SK-N-SH (cell line): ENCODE results near the gene SEZ6. TPM values are rescaled to one million over a fixed set of nuclear protein-coding genes. Genes with fewer than 3 reads are reported as not detected.

Experiments used
- CTCF ChIA-PET: fragments of 300-600, 350-600 bp; formaldehyde crosslinking; extraction: SDS; loops from one replicate; lab custom pipeline; 2021; lab: Yijun Ruan, JAX
- POLR2A ChIA-PET: fragments of 350-600 bp; sonication (Branson Sonifier 250); formaldehyde crosslinking; extraction: SDS; loops from one replicate; lab custom pipeline; 2020; ENCODE audit warnings: antibody characterized with exemption, inconsistent platforms; lab: Yijun Ruan, JAX
- DNase-seq: peaks from one replicate; pipeline ENCODE4 v3.0.0; 2012
- H2AFZ ChIP-seq: fragments of 200-600 bp; sonication (generic); 2 replicates; pipeline ENCODE4 v1.8.1; 2016; ENCODE audit warnings: antibody characterized with exemption, mild to moderate bottlenecking, low read depth
- H3F3A ChIP-seq: fragments of 200-600 bp; sonication (generic); replicated peaks from 2 replicates; pipeline ENCODE3; 2016; ENCODE audit warnings: antibody characterized with exemption, mild to moderate bottlenecking; ENCODE audit not compliant: insufficient read depth
- H3K27ac ChIP-seq, 2 experiments: fragments of 200-500 bp in 1 of 2; fragments of 200-600 bp in 1 of 2; sonication (Bioruptor generic) in 1 of 2; sonication (generic), shearing (Covaris generic) in 1 of 2; 2 replicates each; pipeline versions ENCODE4 v1.5.1 to v1.6.1; 2014 to 2016; ENCODE audit warnings: low read depth in 2 of 2, inconsistent platforms in 1 of 2, low read length in 1 of 2, mild to moderate bottlenecking in 1 of 2, mixed read lengths in 1 of 2
- H3K27me3 ChIP-seq: fragments of 200-600 bp; sonication (generic), shearing (Covaris generic); 2 replicates; pipeline ENCODE4 v1.6.1; 2016; ENCODE audit warnings: mixed run types; ENCODE audit not compliant: insufficient read depth
- H3K36me3 ChIP-seq, 2 experiments: fragments of 200-500 bp in 1 of 2; fragments of 200-600 bp in 1 of 2; sonication (Bioruptor generic) in 1 of 2; sonication (generic) in 1 of 2; replicated peaks in 1 of 2; 2 replicates each; pipeline versions ENCODE3 to v1.5.1; 2014 to 2016; ENCODE audit warnings: low read length in 1 of 2, mild to moderate bottlenecking in 1 of 2; ENCODE audit not compliant: insufficient read depth in 2 of 2, control insufficient read depth in 1 of 2
- H3K4me1 ChIP-seq, 2 experiments: fragments of 200-500 bp in 1 of 2; fragments of 200-600 bp in 1 of 2; sonication (Bioruptor generic) in 1 of 2; sonication (generic), shearing (Covaris generic) in 1 of 2; 2 replicates each; pipeline versions ENCODE4 v1.5.1 to v1.6.1; 2014 to 2016; ENCODE audit warnings: low read depth in 1 of 2, low read length in 1 of 2, mixed run types in 1 of 2; ENCODE audit not compliant: insufficient read depth in 2 of 2, control insufficient read depth in 1 of 2
- H3K4me2 ChIP-seq: fragments of 200-600 bp; sonication (generic), shearing (Covaris generic); 2 replicates; pipeline ENCODE4 v1.6.1; 2017; ENCODE audit warnings: mixed run types
- H3K4me3 ChIP-seq, 2 experiments: fragments of 200-500 bp in 1 of 2; fragments of 200-600 bp in 1 of 2; sonication (Bioruptor generic) in 1 of 2; sonication (generic), shearing (Covaris generic) in 1 of 2; 2 replicates each; pipeline versions ENCODE4 v1.5.1 to v1.8.1; 2014 to 2016; ENCODE audit warnings: low read depth in 2 of 2, inconsistent platforms in 1 of 2, low read length in 1 of 2, mild to moderate bottlenecking in 1 of 2, mixed read lengths in 1 of 2, moderate library complexity in 1 of 2
- H3K79me2 ChIP-seq: fragments of 200-600 bp; sonication (generic); 2 replicates; pipeline ENCODE4 v1.8.1; 2017; ENCODE audit warnings: mild to moderate bottlenecking; ENCODE audit not compliant: insufficient read depth
- H3K9ac ChIP-seq: fragments of 200-600 bp; sonication (generic); 2 replicates; pipeline ENCODE4 v1.6.1; 2017; ENCODE audit warnings: mixed run types
- H3K9me2 ChIP-seq: fragments of 200-600 bp; sonication (generic); 2 replicates; pipeline ENCODE4 v1.6.1; 2017; ENCODE audit warnings: mixed run types
- H3K9me3 ChIP-seq: fragments of 200-600 bp; sonication (generic); 2 replicates; pipeline ENCODE4 v1.6.1; 2017; ENCODE audit warnings: mixed run types, mild to moderate bottlenecking, moderate library complexity
- H4K20me1 ChIP-seq: fragments of 200-600 bp; sonication (generic); 2 replicates; pipeline ENCODE4 v1.6.1; 2017; ENCODE audit warnings: mild to moderate bottlenecking, mixed run types; ENCODE audit not compliant: insufficient read depth
- CHD2 ChIP-seq: fragments of 150-350 bp; IDR thresholded peaks from 2 replicates; pipeline ENCODE4 v1.6.1; 2018; ENCODE audit warnings: low read length; ENCODE audit not compliant: partially characterized antibody
- FOSL2 ChIP-seq: IDR thresholded peaks from 2 replicates; pipeline ENCODE4 v1.4.0; 2012; ENCODE audit warnings: low read depth, mild to moderate bottlenecking, moderate library complexity, borderline replicate concordance
- FOXM1 ChIP-seq: IDR thresholded peaks from 2 replicates; pipeline ENCODE4 v1.4.0; 2012; ENCODE audit warnings: low read depth, mild to moderate bottlenecking
- JUND ChIP-seq: IDR thresholded peaks from 2 replicates; pipeline ENCODE4 v1.4.0; 2012
- MXI1 ChIP-seq: IDR thresholded peaks from 2 replicates; pipeline ENCODE4 v1.6.1; 2012; ENCODE audit warnings: mild to moderate bottlenecking, low read depth, low read length, improper control_type of control experiment
- RCOR1 ChIP-seq: fragments of 150-350 bp; IDR thresholded peaks from 2 replicates; pipeline ENCODE4 v1.6.1; 2017; ENCODE audit warnings: antibody characterized with exemption, low read length
- RFX5 ChIP-seq: IDR thresholded peaks from 2 replicates; pipeline ENCODE4 v1.6.1; 2012; ENCODE audit warnings: mild to moderate bottlenecking, improper control_type of control experiment, low read length
- SIN3A ChIP-seq: IDR thresholded peaks from 2 replicates; pipeline ENCODE4 v1.6.1; 2012; ENCODE audit warnings: low read depth, mild to moderate bottlenecking, low read length, moderate library complexity, borderline replicate concordance
- SMC3 ChIP-seq: IDR thresholded peaks from 2 replicates; pipeline ENCODE4 v1.6.1; 2012; ENCODE audit warnings: low read depth, low read length, improper control_type of control experiment
- TAF1 ChIP-seq: IDR thresholded peaks from 2 replicates; pipeline ENCODE4 v1.6.1; 2012; ENCODE audit warnings: low read depth, mild to moderate bottlenecking, low read length, moderate library complexity, borderline replicate concordance
- TCF12 ChIP-seq: IDR thresholded peaks from 2 replicates; pipeline ENCODE4 v1.4.0; 2012
- TEAD4 ChIP-seq: IDR thresholded peaks from 2 replicates; pipeline ENCODE4 v1.4.0; 2012; ENCODE audit warnings: mild to moderate bottlenecking, borderline replicate concordance; ENCODE audit not compliant: insufficient read depth
- USF2 ChIP-seq: fragments of 150-350 bp; IDR thresholded peaks from 2 replicates; pipeline ENCODE4 v1.6.1; 2017; ENCODE audit warnings: antibody characterized with exemption, low read length, low read depth, borderline replicate concordance
- WGBS: methylation state at CpG from one replicate; pipeline ENCODE4 v1.1.6; 2017; ENCODE audit warnings: low lambda C conversion rate; 5-methylcytosine and 5-hydroxymethylcytosine counted together
- polyA plus RNA-seq, 3 experiments: library from polyadenylated mRNA; depleted of rRNA; stranded (reverse); fragments of >200 nt; gene quantifications; 2 replicates each; pipeline ENCODE4 v1.2.3, GENCODE V29; 2012
- TF ChIP-seq, protein P1 (sequence below): IDR thresholded peaks from 2 replicates; pipeline ENCODE4 v1.4.0; 2012; ENCODE audit warnings: low read depth, borderline replicate concordance

Gene SEZ6
- polyA plus RNA-seq, 1 of the 3 experiments (the other 2 are of a cell fraction) = 0.12 TPM

DNA sequence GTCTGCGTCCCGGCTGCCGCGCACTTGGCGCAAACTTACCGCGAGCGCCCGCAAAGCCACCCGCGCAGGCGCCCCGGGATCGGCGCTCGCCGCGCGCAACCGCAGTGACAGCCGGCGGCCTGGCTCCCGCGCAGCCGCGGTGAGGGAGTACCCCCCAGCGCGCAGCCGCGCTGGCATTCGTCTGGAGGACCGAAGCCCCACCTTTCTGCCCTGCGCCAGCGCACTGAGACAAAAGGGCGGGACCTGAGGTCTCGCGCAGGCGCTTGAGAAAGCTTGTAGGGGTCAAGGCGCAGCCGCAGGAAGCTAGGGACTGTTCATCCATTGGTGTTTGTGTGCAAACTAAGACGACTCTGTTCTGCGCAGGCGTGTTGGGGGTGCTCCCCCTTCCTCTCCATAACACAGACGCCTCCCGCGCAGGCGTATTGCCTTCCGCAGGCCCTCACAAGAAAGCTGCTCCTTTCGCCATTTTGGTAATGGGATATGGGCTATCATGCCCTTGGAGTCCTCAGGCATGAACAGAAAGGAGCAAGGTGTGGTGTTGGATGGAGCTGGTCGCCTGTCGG lies 54.3 kb downstream of the SEZ6 start, which contains the start of gene PHF12 (continued):
- TF ChIP-seq TAF1 = peak; percentile 62; the same call in 1 of the 2 replicates
- TF ChIP-seq SIN3A = no peak
- no peak for TF ChIP-seq FOXM1
- no peak for TF ChIP-seq JUND
- no peak for TF ChIP-seq USF2
- no peak for TF ChIP-seq FOSL2
- peak; percentile 29 for TF ChIP-seq CHD2
- TF ChIP-seq SMC3 = no peak
- no peak for TF ChIP-seq TEAD4
- no peak for TF ChIP-seq RCOR1
- no peak for TF ChIP-seq TCF12

- peak overlapping the region; percentile 87 for H3K4me2 ChIP-seq
- H3F3A ChIP-seq = peaks cover 37% of the 10 kb centered on the region
- TF ChIP-seq RFX5 (no peak), MXI1 (peak; percentile 48; the same call in 1 of the 2 replicates)
- TF ChIP-seq, protein P1, sequence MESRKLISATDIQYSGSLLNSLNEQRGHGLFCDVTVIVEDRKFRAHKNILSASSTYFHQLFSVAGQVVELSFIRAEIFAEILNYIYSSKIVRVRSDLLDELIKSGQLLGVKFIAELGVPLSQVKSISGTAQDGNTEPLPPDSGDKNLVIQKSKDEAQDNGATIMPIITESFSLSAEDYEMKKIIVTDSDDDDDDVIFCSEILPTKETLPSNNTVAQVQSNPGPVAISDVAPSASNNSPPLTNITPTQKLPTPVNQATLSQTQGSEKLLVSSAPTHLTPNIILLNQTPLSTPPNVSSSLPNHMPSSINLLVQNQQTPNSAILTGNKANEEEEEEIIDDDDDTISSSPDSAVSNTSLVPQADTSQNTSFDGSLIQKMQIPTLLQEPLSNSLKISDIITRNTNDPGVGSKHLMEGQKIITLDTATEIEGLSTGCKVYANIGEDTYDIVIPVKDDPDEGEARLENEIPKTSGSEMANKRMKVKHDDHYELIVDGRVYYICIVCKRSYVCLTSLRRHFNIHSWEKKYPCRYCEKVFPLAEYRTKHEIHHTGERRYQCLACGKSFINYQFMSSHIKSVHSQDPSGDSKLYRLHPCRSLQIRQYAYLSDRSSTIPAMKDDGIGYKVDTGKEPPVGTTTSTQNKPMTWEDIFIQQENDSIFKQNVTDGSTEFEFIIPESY = no peak
- TF ChIP-seq, all 33 proteins: peak for 1
- DNase-seq = no peak
- Histone ChIP-seq H3K9ac (peak overlapping the region; percentile 90), H3K9me3 (no peaks in the 10 kb centered on the region), H3K27me3 (no peaks in the 10 kb centered on the region), H3K4me1 (peaks cover 23 to 24% of the 10 kb centered on the region in 2 experiments), H3K36me3 (peaks cover 4 to 8% of the 10 kb centered on the region in 2 experiments), H4K20me1 (peaks cover 2% of the 10 kb centered on the region), H3K9me2 (no peaks in the 10 kb centered on the region), H3K27ac (peak overlapping the region; percentile 88 to 99), H2AFZ (no peak overlapping the region), H3K4me3 (peak overlapping the region; percentile 83 to 93), H3K79me2 (peaks cover 47% of the 10 kb centered on the region)
- ChIA-PET CTCF (interaction anchor here (0.6 to 3.8 kb wide), 13 partner anchors 8 to 270 kb away, joined by 3 to 75 read pairs (median 5); partner anchors contain the start of gene TLCD1), POLR2A (interaction anchor here (0.6 to 1.7 kb wide), 10 partner anchors 14 to 240 kb away, joined by 3 to 8 read pairs (median 4); partner anchors contain the start of genes FLOT2, PROCA1 and RPL23A)
- WGBS = under 1% methylated on average over 25 of the region's 51 CpGs
Measured at GRCh38 chr17:28950752-28951427, 54.9 kb downstream of the SEZ6 start.
